ENCODE data around the gene U2SURP.

The U2SURP gene

GRCh38 chr3:143101792-143102381, 100.5 kb downstream of the U2SURP start:
- no peak for DNase-seq (ENCODE audit: low spot score)

- no peak for DNase-seq (ENCODE audit: low spot score)
Observed at GRCh38 chr3:143103652-143104051, 102.3 kb downstream of the U2SURP start.

GRCh38 chr3:143105170-143105569, 103.8 kb downstream of the U2SURP start:
- DNase-seq (ENCODE audit: low spot score) = no peak

- DNase-seq (ENCODE audit: low spot score) = no peak
Observed at GRCh38 chr3:143109861-143110260, 108.5 kb downstream of the U2SURP start.
